ENCODE data around the gene ALDH1B1.
"Not testable (repeated sequence)": the region's sequence is repeated elsewhere in the genome, so short reads cannot be mapped to it uniquely, and the experiment has no call there.

Gene ALDH1B1

GRCh38 chr9:38388283-38389223 is 3.9 kb upstream of the ALDH1B1 start:
- no peak for DNase-seq

GRCh38 chr9:38389313-38389712 is 3.2 kb upstream of the ALDH1B1 start:
- no peak for DNase-seq

- no peak for DNase-seq
These were observed 2.1 kb upstream of the ALDH1B1 start for GRCh38 chr9:38390442-38390841.

- no peak for DNase-seq
These were observed 1.7 kb upstream of the ALDH1B1 start for GRCh38 chr9:38390851-38391250.

GRCh38 chr9:38391278-38392118 is 1.0 kb upstream of the ALDH1B1 start:
- no peak for DNase-seq

- no peak for DNase-seq
These were observed 760 bp downstream of the ALDH1B1 start for GRCh38 chr9:38393128-38393796.

GRCh38 chr9:38394416-38394815 is 1.9 kb downstream of the ALDH1B1 start:
- DNase-seq: no peak

GRCh38 chr9:38395653-38396370 is 3.3 kb downstream of the ALDH1B1 start:
- no peak for DNase-seq

- DNase-seq: no peak
These were observed 3.8 kb downstream of the ALDH1B1 start for GRCh38 chr9:38396371-38396671.

- not testable (repeated sequence) for DNase-seq
These were observed 6.7 kb downstream of the ALDH1B1 start for GRCh38 chr9:38399191-38399590.

- DNase-seq: no peak
These were observed 9.5 kb downstream of the ALDH1B1 start for GRCh38 chr9:38401994-38402393.

GRCh38 chr9:38404314-38404713 is 11.8 kb downstream of the ALDH1B1 start:
- no peak for DNase-seq

GRCh38 chr9:38405785-38406184 is 13.3 kb downstream of the ALDH1B1 start:
- no peak for DNase-seq

GRCh38 chr9:38406476-38407186 is 14.1 kb downstream of the ALDH1B1 start:
- no peak for DNase-seq

- no peak for DNase-seq
These were observed 16.2 kb downstream of the ALDH1B1 start for GRCh38 chr9:38408719-38409118.

- no peak for DNase-seq
These were observed 20.2 kb downstream of the ALDH1B1 start for GRCh38 chr9:38412751-38413150.

- no peak for DNase-seq
These were observed 20.8 kb downstream of the ALDH1B1 start for GRCh38 chr9:38413283-38413682.

- DNase-seq: no peak
These were observed 21.7 kb downstream of the ALDH1B1 start for GRCh38 chr9:38414040-38414723.

GRCh38 chr9:38415856-38416255 is 23.4 kb downstream of the ALDH1B1 start:
- DNase-seq: no peak

GRCh38 chr9:38416461-38416860 is 24.0 kb downstream of the ALDH1B1 start:
- no peak for DNase-seq

Data from NCI-H2107 (cell line).